NK-92 (cell line): Measurements from ENCODE around the gene MS4A18.
"Not testable (repeated sequence)": the region's sequence is repeated elsewhere in the genome, so short reads cannot be mapped to it uniquely, and the experiment has no call there.

ENCODE experiments used
- DNase-seq: peaks from one replicate; lab custom pipeline; 2025; ENCODE audit not compliant: unreplicated experiment; lab: John Stamatoyannopoulos, UW

MS4A18 gene

DNA sequence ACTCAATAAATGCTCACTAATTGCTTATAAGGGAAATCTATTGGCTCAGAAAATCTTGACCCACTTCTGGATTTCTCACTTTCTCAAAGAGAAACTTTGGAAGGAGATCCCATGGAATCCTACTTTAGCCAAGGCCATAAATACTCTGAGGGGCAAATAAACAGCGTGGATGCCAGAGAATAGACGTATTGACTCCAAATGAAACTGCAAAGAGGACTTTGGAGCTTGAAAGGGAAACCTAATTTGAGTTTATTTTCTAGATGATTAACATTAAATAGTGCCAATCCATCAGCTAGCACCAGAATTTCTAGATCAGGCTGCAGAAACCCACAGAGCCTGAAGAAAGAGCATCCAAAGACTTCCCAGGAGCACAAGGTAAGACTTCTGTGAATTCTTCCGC, at the start of gene MS4A18:
Gene MS4A18, plus strand, starts transcription at position 301 of the 400 bp plus-strand sequence.
- DNase-seq = no peak

DNA sequence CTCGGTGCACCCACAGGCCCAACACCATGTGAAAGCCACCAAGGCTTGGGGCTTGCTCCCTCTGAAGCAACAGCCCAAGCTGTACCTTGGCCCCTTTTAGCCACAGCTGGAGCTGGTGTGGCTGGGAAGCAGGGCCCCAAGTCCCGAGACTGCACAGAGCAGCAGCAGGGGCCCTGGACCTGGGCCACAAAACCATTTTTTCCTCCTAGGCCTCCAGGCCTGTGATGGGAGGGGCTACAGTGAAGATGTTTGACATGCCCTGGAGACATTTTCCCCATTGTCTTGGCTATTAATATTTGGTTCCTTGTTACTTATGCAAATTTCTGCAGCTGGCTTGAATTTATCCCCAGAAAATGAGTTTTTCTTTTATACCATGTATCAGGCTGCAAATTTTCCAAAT, 46.3 kb upstream of the MS4A18 start:
- DNase-seq = not testable (repeated sequence)

DNA sequence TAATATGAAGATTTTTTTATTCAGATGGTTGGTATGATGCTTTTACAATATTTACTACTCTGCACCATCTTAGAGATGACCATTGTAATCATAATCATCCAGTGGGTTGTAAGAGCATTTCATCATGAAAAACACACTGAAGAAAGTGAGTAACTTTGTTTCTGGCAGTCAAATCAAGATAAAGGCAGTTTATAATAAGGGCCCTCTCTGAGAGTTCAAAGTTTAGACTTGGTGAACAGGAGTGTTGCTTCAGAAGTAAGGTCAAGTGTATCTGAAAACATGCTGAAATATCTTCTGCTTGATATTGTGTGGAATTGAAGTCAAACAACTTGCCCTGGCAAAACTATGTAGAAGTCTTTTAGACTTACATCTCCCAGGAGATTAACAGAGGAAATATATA, 44.6 kb upstream of the MS4A18 start:
- no peak for DNase-seq

DNA sequence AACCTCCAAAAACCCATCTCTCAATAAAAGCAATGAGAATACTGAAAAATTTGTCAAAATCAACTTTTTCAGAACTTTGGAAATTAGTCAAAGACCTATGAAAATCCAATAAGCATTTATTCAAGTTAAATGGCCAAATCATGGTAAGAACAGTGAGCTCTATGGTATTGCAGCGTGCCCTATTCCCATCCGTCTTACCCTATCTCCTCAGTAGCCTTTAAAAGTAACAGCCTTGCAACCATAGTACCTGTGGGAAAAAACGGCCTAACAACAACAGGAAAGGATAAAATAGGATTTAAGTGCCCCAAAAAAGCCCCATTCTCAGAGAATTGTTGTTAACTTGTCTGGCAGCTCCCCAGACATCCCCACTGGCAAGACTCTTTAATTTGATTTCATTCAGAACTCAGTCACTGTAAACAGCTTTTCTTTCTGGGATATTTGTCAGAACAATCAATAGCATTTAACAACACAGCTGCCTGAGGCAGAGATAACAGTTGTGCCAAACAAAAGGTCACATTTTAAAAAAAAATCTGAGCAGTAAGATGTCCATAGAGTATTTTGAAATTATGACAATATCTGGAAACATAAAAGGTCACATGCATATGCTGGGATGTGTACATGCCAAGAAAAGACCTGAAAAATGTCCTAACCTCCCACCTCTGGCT, 43.9 kb upstream of the MS4A18 start:
- no peak for DNase-seq

DNA sequence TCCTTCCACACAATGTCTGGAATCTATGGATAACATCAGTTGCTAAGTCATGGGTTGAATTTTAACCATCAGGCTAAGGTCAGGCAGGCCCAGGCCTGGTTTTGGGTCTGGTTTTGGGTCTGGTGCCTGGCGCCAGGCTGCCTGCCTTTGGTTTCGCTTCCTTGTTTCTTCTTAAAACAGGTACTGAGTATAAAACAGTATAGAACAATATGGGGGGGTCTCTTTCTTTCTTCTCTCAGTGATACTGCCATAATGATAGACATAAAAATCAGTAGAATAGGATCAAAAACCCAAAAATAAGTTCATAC, 40.0 kb upstream of the MS4A18 start:
- DNase-seq = not testable (repeated sequence)

DNA sequence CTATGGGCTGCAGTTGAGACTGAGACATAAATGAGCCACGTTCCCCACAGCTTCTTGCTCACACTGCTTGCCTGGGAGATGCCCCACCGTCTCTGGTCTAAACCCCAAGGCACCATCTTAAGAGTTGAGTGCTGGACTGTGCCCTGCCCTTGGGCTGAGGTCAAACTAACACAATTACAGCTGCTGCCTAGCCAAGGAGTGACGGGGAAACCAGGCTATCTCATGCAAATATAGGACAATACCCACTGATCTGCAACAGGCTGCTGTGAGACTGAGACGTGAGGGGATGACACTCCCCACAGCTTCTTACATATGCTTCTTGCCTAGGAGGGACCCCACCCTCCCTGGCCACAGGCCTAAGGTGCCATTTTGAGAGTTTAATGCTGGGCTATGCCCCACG, 32.9 kb upstream of the MS4A18 start:
- no peak for DNase-seq

DNA sequence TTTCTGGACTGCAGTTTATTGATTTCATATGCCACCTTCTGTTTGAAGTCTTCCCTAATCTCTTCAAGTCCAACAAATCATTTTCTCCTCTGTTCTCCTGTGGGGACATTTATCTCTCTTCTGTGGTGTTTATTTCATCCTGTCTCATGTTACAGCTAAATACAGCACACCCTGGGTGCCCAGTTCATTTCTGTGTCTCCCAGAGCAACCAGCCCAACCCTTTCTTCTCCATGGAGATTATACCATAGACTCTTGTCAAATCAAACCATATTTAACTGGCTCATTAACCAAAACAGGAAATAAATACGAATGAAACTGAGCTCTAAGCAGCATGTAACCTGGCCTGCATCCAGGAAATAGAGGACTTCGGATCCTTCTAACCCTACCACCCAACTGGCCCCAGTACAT, 25.2 kb upstream of the MS4A18 start, which contains the start of gene MS4A8:
Gene MS4A8, plus strand, starts transcription at position 329 of the 408 bp plus-strand sequence. CDS start 1,249 bp downstream, outside the sequence.
- DNase-seq = no peak

DNA sequence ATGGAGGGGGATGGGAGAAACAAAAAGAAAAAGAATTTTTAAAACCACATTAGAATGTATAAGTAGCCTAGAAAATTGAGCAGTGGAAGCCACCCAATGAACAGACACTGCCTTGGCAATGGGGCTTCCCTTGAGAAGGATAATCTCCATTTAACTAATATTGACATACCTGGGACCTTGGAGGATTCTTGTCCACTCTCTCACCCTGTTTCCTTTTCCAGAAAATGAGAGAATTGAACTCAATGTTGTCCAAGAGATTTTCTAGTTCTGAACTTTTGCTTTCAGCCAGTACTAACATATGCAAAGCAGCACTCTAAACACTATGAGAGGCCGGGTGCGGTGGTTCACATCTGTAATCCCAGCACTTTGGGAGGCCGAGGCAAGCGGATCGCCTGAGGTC, 24.6 kb upstream of the MS4A18 start:
- no peak for DNase-seq

DNA sequence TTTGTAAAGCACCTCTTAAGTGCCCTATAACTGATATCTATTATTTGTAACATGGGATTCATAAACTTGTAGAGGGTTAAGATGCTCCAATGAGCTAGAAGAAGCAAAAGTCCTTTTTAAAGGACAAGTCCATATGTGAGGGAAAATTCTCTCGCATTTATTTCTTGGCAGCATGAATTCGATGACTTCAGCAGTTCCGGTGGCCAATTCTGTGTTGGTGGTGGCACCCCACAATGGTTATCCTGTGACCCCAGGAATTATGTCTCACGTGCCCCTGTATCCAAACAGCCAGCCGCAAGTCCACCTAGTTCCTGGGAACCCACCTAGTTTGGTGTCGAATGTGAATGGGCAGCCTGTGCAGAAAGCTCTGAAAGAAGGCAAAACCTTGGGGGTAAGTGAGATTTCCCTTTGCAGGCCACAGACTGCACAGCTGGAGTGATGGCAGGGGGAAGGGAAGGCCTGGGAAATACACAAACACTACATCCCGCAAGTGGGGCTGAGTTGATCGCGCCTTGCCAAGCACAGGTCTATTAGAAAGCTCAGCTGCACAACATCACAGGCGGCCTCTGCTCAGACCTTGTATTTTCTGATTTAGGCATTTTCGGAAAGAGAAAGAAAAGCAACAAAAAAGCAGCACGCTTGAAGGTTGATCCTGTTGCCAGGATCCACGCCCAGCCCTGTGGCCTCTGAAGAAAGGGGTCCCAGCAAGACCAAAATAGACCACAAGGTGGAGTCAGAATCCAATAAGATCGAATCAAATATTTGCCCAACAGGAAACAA, 23.6 kb upstream of the MS4A18 start:
- no peak for DNase-seq

DNA sequence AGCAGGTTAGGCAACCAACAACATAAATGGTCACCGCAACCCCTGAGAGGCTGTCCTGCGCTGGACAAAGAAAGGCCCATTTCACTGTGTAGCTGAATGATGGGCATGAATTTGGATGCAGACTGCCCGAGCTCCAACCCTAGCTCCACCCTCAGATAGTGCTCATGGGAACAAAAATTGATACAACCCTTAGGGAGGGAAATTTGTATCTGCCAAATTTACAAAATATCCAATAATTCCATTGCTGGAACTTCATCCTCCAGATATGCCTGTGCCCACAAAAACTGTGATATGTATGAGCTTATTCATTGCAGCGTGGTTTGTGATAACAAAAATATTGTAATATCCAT, 23.1 kb upstream of the MS4A18 start:
- DNase-seq = no peak

DNA sequence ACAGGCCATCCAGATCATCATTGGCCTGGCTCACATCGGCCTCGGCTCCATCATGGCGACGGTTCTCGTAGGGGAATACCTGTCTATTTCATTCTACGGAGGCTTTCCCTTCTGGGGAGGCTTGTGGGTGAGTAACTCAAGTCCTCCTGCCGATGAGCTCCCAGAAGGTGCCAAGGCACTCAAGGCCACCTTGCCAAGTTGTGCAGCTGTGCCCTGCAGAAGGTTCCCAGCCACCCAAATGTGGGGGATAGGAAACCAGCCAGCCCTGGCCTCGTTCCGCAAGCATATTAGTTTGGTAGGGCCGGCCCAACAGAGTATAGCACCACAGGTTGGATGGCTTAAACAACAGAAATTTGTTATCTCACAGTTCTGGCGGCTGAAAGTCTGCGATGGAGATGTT, 21.1 kb upstream of the MS4A18 start:
- DNase-seq = no peak

DNA sequence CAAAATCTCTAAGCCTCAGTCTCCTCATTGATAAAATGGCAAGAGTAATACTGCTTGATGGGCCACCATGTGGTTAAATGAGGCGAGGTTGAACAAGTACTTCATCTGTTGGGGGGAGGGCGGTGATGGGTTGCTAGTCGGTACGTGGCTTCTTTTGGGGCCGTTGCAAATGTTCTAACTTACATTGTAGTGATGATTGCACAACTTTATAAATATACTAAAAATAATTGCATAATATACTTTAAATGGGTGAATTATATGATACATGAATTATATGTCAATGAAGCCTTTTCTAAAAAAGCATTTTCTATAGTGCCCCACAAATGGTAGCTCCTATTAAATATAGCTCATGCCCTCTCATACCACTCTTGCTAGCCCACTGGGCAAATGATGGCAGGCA, 18.6 kb upstream of the MS4A18 start:
- no peak for DNase-seq

DNA sequence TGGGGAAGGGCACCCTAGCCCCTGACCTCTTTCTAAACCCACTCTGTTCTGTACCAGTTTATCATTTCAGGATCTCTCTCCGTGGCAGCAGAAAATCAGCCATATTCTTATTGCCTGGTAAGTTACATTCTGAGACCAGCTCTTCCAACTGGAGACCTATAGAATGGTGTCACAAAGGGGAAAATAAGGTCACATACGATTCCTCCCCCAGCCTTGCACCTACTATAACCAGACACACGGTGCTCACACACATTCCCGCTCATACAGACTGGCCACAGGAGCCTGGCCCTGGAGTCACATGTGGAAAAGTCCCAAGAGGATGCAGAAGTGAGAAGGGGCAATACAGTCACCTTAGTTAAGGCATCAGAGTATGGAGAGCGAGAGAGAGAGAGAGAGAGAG, 17.6 kb upstream of the MS4A18 start:
- no peak for DNase-seq

DNA sequence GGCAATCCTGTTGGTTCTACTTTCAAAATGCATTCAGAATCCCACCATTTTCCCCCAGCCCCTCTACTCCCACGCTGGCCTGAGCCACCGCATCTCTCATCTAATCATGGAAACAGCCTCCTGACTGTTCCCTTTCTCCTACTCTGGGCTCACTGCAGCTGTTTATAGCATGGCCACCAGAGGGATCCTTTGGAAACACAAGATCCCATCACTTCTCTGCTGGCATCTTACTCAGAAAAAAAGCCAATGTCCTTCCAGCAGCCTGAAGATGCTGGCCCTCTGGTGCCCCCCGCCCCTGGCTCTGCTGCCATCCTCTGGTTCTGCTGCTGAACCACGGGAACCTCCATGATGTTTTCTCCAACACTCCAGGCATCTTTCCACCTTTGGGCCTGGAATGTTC, 14.0 kb upstream of the MS4A18 start:
- no peak for DNase-seq

DNA sequence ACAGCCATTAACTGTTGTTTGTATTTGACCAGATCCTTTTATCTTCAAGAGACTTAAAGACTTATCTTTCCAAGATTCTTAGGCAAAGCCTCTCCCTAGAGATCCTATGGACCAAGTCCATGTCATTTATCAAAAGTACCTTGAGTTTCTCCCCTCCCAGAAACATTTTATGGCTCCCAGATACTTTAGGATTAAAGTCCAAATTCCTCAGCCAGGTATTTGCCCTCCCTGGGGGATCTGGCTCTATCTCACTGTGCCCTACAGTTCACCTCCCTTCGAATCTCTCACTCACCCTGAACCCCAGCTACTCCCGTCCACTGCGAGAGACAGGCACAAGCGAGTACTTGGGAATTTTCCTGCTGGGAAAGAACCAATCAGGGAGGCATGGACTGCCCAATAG, 13.2 kb upstream of the MS4A18 start:
- DNase-seq = no peak

DNA sequence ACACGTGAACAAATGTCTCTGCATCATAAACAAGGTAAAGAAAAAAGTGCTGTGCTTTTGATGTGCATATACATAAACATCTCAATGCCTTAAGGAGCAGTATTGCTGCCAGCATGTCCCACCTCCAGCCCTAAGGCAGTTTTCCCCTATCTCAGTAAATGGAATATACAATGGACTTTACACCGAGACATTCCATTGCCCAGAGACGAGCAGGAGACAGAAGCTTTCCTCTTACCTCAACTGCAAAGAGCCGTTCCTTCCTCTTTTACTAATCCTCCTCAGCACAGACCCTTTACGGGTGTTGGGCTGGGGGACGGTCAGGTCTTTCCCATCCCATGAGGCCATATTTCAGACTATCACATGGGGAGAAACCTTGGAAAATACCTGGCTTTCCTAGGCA, 11.1 kb upstream of the MS4A18 start:
- not testable (repeated sequence) for DNase-seq

DNA sequence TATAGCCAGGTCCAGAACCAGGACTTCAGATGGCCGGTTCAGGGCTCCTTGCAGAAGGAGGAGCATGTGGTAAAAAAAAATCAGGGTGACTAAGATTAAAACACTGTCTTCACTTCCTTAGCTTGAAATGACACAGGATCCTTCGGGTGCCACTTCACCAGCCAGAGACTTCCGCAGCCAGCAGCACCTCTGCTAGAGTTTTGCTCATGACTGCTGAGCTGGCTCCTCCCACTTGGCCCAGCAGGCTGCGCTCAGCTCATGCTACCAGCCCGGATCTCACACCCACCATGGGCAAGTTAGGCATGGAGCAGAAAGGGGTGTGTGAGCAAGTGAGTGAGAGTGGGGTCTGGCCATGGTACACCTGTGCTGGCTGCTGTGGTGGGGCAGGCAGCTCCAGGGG, 6.6 kb upstream of the MS4A18 start:
- no peak for DNase-seq

DNA sequence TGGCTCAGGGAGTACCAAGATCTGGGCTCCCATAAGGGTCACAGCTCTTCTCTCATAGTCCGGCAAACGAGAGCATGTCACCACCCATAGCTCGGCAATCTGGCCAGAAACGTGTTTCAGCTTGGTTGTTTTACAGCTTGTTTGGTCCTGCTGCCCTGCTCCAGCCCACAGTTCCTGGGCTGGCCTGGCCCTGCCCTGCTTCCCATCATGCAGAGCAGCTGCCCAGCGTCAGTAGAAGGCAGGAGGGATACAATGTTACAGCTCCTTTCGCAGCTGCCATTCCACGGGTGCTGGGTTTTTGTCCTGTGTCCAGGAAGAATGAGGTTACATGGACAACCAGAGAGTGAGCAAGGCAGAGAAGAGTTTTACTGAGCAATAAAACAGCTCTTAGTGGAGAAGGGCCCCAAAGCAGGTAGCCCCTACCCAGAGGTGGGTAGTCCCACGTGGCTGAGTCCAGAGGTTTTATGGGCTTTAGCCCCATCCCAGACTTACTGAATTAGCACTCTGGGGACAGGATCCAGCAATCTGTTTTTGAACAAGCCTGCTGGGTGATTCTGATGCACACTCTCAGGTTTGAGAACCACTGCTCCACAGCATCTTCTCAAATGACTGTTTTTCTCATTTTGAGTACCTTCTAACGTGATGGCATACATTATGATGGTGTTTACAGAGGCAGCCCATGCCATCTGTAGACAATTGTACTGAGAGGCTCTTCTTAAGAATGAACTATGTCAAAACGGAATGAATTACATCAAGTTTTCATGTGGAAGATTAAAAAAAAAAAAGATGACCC, 5.8 kb upstream of the MS4A18 start:
- no peak for DNase-seq

DNA sequence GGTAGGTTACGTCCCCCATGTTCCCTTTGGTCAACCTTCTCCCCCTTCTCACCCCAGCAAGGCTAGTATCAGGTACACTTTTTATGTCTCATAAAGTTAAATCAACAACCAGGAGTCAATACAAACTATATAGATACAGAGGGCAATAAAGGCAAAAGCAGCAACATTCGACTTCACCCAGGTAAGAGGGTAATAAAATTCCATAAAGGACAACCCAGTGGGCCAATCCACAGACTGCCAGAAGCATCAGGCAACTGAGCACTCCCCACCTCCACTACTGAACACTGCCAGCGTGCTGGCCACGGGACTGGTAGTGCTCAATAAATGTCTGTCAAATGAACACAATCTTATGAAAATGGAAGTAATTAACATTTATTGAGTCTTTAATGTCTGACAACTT, 5.1 kb upstream of the MS4A18 start:
- DNase-seq = no peak

DNA sequence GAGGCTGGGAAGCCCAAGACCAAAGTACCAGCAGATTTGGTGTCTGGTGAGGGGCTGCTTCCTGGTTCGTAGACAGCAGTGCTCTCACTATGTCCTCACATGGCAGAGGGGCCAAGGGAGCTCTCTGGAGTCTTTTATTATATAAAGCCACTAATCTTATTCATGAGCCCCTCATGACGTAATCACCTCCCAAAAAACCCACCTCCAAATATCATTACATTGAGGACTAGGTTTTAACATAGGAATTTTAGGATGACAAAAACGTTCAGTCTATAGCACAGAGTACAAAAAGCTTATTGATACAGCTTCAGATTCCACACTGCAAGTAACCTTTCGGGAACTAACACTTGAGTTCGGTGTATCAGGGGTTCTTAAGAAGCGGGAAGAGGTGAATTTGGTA, 4.1 kb upstream of the MS4A18 start:
- no peak for DNase-seq

DNA sequence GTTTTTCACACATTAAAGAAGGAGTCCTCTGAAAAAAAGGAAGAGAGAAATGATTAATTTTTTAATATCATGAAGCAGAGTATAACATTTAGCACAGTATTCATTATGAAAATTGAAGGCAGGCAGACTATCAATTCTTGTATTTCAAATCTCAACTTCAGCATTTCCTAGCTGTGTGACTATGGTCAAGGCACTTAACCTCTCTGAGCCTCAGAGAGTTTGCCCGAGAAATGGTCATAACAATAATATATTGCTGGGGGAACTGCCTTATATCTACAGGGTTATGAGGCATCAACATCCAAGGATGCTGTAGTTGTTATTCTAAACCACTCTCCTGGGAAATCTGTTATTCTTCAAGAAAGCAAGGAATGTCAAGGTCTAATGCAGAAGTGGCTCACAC, 1.1 kb downstream of the MS4A18 start:
- no peak for DNase-seq

DNA sequence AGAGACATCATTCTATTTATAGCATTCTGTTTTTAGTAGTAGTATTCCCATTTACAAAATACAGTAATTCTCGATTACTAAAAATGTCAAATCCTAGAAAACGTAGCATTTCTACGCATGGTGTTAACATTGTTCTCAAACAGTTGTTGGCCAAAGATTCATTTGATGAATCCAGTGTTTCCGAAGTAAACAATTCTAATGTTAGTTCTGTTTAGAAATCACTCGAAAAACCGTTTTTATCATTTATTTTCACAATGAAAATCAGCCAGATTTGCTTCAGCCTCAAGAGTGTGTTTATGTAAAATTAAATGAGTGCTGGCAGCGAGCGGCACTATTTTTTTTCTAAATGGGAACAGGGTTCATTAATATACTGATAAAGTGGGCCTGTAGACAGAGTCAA, 7.1 kb downstream of the MS4A18 start:
- no peak for DNase-seq
